Activated CD4-positive, alpha-beta T cell treated with anti-CD3 and anti-CD28 coated beads, Interleukin-2, amount 50 U/mL, for 4 hours (primary cell): ENCODE measurements around the gene FA2H.
"Not testable (repeated sequence)": the region's sequence is repeated elsewhere in the genome, so short reads cannot be mapped to it uniquely, and the experiment has no call there.

ENCODE experiments used
- DNase-seq, 2 experiments: peaks; one replicate each; pipeline ENCODE4 v3.0.0-alpha.2; 2020

Gene FA2H, protein sequence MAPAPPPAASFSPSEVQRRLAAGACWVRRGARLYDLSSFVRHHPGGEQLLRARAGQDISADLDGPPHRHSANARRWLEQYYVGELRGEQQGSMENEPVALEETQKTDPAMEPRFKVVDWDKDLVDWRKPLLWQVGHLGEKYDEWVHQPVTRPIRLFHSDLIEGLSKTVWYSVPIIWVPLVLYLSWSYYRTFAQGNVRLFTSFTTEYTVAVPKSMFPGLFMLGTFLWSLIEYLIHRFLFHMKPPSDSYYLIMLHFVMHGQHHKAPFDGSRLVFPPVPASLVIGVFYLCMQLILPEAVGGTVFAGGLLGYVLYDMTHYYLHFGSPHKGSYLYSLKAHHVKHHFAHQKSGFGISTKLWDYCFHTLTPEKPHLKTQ

DNA sequence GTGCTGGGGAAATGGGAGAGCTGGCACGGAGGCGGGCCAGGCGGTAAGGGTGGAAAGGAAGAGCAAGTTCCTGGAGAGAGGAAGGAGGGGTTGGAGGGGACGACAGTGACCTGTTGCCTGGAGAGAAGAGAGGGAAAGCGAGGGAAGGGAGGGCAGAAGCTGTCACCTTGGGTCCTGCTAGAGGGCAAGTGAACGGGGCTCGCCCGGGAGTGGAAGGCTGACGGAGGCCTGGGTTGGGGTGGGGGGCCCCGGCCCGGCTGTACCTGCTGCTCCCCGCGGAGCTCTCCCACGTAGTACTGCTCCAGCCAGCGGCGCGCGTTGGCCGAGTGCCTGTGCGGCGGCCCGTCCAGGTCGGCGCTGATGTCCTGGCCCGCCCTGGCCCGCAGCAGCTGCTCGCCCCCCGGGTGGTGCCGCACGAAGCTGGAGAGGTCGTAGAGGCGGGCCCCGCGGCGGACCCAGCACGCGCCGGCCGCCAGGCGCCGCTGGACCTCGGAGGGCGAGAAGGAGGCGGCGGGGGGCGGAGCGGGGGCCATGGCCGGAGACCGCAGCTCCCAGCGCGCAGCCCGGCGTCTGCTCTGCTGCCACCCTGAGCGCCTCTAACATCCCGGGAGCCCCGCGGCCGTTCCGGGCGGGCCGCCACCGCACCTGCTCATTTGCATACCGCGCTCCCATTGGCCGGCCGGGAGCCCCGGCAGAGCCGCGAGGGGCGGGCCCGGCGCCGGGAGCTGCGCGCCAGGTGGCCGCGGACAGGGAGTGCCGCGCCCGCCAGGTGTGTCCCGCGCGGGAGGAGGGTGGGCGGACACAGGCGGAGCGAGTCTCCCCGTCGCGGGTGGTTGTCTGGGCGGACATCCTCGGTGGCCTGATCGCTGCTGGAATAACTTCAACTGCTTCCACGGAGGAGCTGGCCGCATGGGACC is at the start of gene FA2H:
Gene FA2H, minus strand, starts transcription at position 598 of the 917 bp plus-strand sequence. Its CDS starts 65 bp downstream, at position 533.
- DNase-seq, result peak; percentile 49 to 51

DNA sequence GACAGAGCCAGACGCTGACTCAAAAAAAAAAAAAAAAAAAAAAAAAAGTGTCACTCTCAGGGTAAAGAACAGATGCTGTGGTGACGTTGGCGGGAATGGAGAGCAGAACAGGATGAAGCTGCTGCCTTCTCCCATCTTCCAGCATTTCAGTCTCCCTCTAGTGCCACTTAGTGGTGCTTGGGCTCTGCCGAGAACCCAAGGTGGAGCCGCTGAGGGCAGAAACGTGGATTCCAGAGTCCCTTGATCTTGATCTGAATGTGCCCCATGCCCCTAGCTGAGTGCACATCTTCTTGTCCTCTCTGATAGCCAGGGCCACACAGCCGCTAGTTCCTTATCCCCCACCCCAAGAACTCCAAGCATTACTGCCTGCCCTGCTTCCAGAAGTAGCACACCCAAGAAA is 43.2 kb upstream of the FA2H start:
- no peak for DNase-seq

DNA sequence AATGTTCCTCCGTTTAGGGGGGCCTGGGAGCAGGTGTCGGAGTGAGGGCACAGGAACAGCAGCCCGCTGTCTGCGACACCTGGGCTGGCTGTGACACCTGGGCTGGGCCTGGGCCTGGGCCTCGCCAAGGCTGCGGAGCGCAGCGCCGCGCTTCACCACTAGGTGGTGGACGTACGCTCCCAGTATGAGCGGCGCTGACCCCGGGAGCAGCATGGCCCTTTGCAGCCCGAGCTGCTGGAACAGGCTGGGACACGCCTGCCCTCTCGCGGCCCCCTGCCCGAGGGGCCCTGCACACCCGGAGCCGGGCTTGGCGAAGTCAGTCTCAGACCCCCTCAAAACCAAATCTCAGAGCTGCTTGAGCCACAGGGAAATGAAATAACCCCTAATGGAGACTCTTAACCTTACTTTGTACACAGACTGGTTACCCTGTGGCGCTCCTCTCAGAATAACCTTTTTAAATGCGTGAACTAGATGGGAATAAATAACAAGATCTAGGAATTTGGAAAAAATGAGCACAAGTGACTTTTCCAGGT is 38.6 kb upstream of the FA2H start:
- peak; percentile 59 to 62 for DNase-seq

DNA sequence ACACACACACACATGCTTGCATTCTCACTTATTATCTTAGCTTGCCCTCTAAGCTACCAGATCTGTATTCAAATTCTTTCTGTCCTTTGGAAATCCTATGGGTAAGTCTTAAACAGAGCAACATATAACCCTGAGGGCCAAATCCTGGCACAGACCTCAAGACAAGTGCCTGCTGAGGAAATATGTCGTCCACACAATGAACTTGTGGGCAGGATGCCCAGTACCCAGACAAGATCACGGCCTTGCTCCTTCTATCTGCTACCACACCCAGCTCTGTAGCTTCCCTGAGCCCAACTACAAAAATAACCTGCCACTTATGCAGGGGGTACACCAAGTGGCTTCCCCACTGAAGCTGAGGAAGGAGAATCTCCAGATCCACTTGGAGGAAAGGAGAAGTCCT is 37.3 kb upstream of the FA2H start:
- no peak for DNase-seq

DNA sequence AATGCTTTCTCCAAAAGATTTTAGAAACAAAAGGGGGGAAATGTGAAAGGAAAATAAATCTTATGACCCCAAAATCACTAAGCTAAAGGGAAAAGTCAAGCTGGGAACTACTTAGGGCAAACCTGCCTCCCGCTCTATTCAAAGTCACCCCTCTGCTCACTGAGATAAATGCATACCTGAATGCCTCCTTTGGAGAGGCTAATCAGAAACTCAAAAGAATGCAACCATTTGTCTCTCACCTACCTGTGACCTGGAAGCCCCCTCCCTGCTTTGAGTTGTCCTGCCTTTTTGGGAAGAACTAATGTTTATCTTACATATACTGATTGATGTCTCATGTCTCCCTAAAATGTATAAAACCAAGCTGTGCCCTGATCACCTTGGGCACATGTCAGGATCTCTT is 36.6 kb upstream of the FA2H start:
- DNase-seq, result not testable (repeated sequence)

DNA sequence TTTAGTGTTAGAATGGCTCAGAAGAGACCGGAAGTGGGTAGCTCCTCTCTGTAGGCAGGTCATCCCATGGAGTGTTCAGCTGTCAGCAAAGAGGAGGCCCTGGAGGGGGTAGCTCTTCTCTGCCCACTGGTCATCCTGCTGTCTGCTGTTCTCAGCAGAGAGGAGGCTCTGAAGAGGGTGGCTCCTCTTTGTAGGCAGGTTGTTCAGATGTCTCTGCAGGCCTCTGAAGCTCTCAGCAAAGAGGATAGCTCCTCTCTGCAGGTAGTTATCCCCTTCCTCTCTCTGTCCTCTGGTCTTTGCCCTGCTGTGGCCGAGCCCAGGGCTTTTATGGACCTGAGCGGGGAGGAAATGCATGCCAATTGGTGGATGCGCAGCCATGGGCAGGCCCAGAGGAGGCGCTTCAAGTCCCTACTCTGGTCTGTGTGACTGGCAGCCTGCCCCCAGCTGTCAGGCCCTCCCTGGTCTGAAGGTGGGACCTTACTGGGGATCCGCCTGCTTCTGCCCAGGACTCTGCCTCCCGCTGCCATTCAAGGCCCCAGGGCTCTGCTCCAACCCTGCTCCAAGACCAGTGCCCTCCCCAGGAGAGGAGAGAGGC is 32.5 kb upstream of the FA2H start:
- DNase-seq, result no peak

DNA sequence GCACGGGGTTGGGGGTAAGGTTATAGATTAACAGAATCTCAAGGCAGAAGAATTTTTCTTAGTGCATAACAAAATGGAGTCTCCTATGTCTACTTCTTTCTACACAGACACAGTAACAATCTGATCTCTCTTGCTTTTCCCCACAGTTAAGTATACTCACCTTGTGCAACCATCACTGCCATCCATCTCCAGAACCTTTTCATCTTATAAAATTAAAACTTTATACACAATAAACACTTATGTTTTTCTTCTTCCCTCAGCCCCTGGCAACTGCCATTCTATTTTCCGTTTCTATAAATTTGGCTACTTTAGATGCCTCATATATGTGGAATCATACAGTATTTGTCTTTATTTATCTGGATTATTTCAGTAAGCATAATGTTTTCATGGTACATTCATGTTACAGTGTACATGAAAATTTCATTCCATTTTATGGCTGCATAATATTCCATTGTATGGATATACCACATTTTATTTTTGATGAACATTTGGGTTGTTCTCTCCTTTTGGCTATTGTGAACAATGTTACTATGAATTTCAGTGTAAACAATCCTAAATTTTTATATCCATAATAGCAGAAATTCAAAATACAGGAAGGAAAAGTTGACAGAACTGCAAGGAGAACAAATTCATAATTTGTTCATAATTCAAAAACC is 25.7 kb upstream of the FA2H start:
- DNase-seq, result no peak

DNA sequence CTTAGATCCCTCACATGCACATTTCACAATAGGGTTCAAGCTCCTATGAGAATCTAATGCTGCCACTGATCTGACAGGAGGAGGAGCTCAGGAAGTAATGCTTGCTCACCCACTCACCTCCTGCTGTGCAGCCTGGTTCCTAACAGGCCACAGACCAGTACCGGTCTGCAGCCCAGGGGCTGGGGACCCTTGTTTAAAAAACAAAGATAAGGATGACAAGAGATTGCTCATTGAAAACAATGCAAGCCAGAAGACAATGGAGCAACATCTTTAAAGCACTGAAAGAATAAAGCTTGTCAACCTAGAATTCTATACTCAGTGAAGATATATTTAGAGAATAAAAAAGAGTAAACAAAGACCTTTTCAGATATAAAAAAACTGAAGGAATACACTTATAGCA is 22.8 kb upstream of the FA2H start:
- no peak for DNase-seq

DNA sequence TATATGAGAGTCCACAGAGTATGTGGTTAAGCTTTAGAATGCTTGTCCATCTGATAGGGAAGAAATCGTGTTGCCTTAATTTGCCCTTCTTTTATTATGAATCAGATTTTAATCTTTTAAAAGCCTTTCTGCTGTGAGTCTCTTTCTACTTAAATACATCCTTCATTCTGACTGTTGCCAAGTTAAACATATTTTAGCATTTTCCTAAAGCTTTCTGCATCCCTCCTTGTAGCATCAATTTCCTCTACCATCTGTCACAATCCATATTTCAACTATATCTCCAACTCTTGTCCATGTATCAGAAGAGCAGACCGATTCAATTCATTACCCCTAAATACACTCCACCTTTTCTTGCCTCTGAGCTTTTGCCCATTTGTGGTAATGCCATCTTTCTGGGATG is 20.5 kb upstream of the FA2H start:
- DNase-seq, result no peak

DNA sequence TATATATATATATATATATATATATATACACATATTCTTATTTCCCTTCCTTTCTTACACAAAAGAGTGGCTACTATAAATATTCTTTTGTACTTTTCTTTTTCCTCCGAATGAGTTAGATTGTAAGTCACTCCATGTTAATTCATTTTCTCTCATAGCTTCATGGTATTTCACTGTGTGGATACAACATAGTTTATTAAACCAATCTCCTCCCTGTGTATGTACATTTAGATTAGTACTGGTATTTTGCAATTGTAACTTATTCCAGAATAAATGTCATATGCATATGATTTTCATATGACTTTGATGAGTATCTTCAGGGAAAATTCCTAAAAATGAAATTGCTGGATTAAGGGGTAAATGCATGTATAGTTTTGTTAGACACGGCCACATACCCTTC is 20.0 kb upstream of the FA2H start:
- DNase-seq, result no peak

DNA sequence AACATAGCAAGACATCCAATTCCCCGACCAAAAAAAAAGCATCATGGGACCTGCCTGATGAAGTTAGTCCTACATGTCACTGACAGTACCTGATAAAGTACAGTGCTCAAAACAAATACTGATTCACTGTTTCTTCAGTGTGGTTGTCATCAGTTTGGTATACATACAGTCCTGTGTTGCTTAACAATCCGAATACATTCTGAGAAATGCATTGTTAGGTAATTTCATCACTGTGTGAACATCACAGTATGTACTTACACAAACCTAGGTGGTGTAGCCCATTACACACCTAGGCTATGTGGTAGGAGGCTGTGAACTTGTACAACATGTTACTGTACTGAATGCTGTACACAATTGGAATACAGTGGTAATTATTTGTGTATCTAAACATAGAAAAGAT is 19.0 kb upstream of the FA2H start:
- no peak for DNase-seq

DNA sequence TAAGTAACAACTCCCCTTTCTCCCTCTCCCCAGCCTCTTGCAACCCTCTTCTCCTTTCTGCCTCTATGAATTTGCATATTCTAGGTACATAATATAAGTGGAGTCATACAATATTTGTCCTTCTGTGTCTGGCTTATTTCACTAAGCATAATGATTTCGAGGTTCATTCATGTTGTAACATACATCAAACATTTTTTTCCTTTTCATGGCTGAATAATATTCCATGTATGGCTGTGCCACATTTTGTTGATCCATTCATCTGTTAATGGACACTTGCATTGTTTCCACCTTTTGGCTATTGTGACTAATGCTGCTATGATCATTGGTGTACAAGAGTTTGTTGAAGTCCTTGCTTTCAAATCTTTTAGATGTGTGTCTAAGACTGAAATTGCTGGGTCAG is 17.6 kb upstream of the FA2H start:
- no peak for DNase-seq

DNA sequence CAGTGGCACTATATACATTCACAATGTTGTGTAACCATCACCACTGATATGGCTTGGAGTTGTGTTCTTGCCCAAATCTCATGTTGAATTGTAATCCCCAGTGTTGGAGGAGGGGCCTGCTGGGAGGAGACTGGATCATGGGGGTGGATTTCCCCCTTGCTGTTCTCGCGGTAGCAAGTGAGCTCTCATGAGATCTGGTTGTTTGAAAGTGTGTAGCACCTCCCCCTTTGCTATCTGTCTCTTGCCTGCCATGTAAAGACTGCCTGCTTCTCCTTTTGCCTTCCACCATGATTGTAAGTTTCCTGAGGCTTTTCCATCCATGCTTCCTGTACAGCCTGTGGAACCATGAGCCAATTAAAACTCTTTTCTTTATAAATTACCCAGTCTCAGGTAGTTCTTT is 17.1 kb upstream of the FA2H start:
- not testable (repeated sequence) for DNase-seq

DNA sequence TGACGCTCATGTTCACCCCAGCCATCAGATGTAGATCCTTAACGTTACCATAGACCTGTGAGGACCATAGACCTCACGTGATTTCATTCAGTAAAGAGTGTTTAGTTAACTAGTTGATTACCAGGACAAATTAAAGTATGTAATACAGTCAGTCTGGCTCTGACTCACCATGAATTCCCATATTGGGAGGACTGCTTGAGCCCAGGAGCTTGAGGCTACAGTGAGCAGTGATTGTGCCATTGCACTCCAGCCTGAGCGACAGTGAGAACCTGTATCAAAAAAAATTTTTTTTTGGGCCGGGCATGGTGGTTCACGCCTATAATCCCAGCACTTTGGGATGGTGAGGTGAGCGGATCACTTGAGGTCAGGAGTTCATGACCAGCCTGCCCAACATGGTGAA is 13.5 kb upstream of the FA2H start:
- no peak for DNase-seq

DNA sequence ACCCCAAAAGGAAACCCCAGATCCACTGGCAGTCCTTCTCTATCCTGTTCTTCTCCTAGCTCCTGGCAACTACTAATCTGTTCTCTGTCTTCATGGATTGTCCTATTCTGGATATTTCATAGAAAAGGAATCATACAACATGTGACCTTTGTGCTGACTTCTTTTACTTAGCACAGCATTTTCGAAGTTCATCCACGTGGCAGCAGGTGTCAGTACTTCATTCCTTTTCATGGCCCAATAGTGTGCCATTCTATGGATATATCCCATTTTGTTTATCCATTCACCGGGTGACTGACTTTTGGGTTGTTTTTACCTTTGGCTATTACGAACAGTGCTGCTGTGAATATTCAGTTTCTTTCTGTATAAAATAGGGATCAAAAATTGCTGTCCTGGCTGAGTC is 10.4 kb upstream of the FA2H start:
- DNase-seq, result no peak

DNA sequence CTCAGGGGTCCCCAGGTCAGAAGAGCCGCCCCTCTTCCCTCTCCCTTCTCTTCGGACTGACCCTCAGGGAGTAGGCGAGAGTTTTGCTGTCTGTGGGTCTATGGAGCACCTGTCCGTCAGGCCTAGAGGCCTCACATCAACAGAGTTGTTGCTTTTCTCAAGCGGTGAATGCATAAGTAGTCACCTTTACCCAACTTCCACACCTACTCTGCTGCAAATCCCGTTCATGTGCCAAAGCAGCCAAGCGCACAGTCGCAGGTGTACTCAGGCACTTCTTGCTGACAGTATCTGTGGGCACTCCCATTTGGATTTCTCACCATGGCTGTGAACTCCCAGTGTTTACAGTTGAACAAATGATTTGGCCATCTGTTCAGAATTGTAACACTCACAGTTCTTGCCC is 4.0 kb upstream of the FA2H start:
- no peak for DNase-seq

DNA sequence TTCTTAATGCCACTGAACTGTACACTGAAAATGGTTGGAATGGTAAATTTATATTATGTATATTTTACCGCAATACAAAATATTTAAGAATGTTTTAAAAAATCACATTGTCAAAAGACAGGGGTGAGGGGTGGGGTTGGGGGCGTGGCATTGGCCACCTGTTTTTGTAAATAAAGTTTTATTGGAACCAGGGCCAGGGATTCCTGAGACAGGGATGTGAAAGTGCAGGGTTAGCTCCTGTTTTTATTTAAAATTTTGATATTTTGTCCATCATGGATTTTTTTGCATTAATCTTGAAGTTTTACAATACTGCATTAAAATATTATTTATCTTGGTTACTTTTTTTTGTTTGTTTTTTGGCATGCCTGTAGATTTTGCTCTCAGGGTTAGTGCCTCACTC is 2.3 kb upstream of the FA2H start:
- no peak for DNase-seq

DNA sequence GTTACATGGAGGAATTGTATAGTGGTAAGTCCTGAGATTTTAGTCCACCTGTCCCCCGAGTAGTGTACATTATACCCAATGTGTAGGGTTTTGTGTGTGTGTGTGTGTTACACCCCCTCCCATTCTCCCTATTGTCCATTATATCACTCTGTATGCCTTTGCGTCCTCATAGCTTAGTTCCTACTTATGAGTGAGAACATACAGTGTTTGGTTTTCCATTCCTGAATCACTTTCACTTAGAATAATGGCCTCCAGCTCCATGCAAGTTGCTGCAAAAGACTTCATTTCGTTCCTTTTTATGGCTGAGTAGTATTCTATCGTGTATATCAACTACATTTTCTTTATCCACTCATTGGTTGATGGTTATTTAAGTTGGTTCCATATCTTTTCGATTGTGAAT is 635 bp upstream of the FA2H start:
- no peak for DNase-seq

DNA sequence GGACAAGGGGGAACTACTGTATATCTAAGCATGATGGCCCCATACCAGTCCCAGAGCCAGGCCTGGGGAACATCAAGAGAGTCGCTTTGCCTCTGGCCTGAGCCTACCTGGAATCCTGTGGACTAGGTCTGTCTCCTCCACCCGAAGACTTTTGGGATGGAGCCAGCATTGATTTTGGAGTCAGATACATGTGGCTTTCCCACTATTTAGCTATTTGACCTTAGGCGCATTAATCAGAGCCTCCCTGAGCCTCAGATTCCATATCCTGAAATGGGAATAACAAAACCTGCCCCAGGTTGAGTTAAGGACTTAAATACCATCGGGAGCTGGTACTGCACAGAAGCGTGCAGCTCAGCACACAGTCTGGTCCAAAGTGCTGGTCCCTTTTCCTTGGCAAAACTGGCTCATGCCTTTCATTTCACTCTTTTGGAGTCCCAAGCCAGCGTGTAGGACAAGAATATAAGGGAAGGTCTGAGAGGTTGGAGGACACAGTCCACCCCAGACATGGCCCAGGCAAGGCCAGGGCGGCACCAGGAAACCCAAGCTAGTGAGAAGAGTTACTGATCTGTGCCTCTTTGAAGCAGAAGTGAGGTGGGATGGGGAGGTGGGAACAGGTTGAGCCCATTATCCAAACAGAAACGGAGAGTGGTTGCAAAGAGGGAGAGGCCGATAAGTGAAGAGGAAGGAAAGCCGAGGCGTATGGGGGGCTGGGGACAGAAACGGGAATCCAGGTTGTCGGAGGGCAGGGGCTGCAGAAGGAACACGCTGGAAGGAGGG is 986 bp downstream of the FA2H start:
- DNase-seq, result no peak

DNA sequence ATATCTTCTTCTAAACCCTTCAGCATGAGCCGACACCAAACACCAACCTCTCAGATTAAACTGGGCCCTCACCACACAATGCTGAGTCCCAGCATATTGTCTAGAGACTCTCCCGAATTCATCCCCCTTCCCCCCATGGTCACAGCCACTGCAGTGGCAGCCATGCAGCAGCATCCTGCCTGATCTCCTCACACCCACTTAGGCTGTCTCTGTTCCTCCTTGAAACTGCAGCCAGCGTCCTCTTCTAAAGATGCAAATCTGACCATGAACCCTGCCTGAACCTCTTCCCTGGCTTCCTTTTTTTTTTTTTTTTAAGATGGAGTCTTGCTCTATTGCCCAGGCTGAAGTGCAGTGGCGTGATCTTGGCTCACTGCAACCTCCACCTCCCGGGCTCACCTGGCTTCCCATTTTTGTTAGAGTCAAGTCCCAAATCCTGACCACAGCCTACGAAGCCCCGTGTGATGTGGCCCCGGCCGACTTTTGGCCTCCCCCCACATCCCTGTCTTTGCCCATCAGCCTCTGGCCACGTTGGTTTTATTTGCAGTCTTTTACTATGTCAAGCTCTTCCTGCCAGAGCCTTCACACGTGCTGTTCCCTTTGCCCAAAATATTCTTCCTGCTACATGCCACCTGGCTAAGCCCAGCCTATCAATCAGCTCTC is 2.8 kb downstream of the FA2H start:
- no peak for DNase-seq

DNA sequence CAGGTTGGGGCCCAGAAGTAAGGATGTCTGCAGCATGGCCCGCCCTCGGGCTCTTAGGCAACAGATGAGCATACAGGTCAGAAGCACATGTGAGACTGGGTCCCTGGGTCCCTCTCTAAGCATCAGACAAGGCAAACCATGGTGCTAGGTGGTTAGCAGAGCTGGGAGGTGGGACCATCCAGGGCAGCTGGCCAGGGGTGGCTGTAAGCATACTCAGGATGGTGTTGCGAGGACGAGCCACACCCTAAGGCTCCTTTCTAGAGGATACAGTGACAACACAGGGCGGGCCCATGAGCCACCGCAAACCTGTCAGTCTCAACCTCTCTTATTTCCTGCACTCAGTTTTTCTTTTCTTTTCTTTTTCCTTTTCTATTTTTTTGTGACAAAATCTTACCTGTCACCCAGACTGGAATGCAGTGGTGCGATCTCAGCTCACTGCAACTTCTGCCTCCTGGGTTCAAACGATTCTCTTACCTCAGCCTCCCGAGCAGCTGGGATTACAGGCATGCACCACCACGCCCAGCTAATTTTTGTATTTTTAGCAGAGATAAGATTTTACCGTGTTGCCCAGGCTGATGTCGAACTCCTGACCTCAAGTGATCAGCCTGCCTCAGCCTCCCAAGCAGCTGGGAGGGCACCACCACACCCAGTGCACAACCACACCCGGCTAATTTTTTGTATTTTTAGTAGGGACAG is 3.6 kb downstream of the FA2H start:
- no peak for DNase-seq
